DMS114 treated with DMSO at 0.1 percent for 48 hours (cell line): ENCODE data around the gene NME5.
"Not testable (repeated sequence)": the region's sequence is repeated elsewhere in the genome, so short reads cannot be mapped to it uniquely, and the experiment has no call there.

Experiments
- DNase-seq: peaks from one replicate; lab custom pipeline; 2025; ENCODE audit not compliant: unreplicated experiment; lab: John Stamatoyannopoulos, UW

NME5 gene, protein sequence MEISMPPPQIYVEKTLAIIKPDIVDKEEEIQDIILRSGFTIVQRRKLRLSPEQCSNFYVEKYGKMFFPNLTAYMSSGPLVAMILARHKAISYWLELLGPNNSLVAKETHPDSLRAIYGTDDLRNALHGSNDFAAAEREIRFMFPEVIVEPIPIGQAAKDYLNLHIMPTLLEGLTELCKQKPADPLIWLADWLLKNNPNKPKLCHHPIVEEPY

DNA sequence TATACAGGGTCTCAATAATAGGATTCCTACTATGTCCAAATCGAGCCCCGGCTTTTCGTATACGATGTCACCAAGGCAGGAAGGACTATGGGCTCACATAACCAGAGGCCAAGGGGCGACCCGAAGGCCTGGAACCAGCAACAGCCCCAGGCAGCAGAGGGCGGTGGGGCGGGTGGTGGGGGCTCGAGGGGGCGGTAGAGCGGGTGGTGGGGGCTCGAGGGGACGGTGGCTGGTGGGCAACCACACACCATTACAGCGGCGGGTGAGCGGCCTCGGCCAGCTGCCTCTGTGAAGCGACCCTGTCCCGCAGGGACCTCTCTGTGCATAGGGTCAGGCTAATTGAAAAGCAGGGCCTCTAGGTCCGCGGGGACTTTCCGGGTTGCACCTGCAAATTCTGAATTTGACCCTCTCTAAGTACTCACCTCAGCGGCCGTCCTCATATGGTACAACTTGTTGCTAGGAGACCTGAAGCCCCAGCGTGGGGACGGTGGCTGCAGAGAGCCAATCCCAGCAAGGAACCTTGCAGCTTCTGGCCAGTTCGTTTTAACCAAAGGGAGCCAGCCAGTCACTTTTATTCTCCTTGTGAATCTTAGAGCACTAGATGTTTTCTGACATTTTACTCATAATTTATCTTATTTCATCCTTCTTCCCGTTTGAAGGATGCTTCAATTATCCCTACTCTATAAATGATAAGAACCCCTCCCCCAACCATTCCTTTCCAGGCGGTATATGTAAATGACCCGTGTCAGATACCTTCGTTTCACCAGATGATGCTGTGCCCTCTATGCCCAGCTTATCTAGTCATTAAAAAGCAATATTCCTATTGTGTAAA is at the start of gene NME5:
Gene NME5 (minus strand): TSS at position 480 of the 832 bp plus-strand sequence. CDS start 648 bp downstream, outside the sequence.
- peak; percentile 82 for DNase-seq

DNA sequence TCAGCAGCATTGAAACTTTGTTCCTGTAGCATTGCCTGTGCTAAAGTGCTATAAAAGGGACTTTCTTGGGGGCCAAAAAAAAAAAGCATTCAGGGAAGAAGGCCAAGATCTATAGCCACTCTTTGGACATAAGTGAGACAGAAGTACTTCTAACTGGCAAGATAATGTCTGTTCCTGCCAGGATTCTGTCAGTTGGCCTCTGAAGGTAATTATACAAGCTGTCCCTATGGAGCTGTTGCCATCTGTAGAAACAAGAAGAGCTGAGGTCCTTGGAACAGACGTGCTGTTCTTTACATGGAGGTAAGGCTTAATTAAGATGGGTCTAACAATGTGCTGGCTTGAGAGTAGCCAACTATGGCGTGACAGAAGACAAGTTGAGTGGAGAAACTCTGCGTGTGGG is 49.4 kb upstream of the NME5 start:
- DNase-seq, result no peak

DNA sequence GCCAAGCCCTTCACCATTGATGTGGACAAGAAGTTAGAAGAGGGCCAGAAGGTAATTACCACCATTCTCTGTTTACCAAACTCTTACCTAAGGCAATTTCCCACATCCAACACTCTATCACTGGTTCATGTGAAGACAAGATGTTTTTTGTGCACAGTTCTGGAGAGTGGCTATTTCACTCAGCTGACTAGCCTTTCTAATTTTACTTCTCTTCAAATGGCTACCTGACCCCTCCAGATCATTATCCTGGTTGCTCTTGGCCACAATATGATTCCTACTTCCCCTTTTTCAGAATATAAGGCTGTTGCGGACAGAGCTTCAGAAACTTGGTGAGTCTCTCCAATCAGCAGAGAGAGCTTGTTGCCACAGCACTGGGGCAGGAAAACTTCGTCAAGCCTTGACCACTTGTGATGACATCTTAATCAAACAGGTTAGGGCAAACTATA is 46.8 kb upstream of the NME5 start:
- DNase-seq, result no peak

DNA sequence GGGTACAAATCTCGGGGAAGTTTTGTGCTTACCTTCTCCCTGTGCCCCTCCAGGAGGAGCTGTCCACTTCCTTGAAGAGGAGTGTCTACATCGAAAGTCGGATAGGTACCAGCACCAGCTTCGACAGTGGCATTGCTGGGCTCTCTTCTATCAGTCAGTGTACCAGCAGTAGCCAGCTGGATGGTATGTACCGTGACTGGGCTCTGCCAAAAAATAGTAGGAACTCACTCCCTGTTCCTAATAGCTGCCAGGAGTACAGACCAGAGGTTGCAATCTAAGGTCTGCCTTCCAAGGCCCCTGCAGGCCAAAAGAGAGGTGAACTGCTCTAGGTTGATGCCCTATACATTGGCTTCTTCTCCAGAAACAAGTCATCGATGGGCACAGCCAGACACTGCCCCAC is 43.6 kb upstream of the NME5 start:
- DNase-seq, result no peak

DNA sequence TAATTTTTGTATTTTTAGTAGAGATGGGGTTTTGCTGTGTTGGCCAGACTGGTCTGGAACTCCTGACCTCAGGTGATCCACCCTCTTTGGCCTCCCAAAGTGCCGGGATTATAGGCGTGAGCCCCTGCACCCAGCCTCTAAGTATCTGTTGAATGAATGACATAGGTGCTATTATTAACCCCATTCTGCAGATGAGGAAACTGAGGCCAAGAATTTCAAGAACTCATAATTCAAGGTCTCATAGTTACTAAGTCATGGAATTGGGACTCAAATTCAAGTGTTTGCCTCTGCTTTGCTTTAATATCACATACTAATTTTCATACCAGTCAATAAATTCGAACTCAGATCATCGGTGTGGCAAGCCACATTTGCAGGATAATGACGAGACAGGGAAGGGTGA is 41.6 kb upstream of the NME5 start:
- no peak for DNase-seq

DNA sequence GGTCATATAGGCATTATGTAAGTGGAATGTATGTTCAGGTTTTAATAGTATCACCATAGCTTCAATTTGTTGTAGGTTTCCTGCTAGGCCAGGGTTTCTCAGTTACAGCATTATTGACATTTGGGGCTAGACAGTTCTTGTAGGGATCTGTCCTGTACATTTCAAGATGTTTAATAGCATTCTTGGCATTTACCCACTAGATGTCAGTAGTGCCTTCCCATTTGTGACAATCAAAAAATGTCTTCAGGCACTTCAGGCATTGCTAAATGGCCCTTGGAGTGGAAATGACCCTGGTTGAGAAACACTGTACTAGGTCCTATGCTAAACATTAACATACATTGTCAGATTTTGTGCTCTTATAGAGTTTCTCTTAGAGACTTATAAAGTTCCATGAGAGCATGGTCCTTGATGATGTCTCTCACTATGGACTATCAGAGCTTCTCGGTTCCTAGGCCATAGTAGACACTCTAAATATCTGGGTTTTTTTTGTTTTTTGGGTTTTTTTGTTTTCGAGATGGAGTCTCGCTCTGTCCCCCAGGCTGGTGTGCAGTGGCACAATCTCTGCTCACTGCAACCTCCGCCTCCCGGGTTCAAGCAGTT is 41.1 kb upstream of the NME5 start:
- peak; percentile 60 for DNase-seq

DNA sequence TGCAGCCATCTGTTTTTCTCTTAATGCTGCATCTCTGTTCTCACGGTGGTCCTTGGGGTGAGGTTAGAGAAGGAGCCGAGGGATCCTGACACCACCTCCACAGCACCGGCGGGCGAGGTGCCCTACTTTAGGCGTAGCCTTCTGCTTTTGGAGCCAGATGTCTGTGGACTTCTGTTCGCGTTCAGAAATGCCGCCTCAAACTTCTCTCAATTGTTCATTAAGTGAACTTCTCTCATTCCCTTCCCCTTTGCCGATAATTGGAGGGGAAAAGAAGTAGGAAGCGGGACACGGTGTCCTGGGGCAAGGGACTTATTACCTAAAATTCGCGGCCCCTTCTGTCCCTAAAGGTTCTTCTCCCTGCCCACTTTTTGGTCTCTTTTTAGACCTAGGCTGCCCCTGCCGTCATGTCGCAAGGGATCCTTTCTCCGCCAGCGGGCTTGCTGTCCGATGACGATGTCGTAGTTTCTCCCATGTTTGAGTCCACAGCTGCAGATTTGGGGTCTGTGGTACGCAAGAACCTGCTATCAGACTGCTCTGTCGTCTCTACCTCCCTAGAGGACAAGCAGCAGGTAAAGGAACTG is 40.1 kb upstream of the NME5 start:
- DNase-seq, result no peak

DNA sequence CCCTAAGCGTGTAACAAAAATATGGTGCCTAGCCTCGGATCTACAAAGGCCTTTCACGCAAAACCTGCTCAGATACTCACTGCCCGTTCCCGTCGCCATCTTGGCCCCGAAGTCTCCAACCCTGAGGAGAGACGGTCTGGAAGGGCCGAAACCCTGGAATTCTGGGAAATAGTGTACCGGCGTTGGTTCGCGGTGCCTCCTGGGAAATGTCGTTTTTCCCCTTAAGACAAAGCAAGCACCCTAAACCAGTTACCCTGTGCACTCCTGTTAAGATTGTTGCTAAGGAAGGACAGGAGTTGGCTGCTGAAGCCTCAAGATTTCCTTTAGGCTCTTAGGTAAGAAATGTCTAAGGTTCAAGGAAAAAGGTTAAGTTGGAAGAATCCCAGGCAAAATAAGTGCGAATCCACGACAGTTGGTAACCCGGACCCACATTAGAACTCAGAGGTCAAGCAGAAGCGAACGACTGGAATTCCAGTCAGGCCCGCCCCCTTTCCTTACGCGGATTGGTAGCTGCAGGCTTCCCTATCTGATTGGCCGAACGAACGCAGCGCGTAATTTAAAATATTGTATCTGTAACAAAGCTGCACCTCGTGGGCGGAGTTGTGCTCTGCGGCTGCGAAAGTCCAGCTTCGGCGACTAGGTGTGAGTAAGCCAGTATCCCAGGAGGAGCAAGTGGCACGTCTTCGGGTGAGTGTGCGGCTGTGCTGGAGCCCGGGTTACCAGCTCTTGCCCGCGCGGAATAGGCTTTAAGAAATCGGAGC is 39.5 kb upstream of the NME5 start, which contains the start of the genes BRD8 and KIF20A:
Gene BRD8 (minus strand): TSS at position 115 of the 761 bp plus-strand sequence. CDS start 16 bp downstream, at position 99.
Gene KIF20A (plus strand): TSS at position 597 of the 761 bp plus-strand sequence. CDS start 569 bp downstream, outside the sequence.
- DNase-seq, result peak; percentile 99

DNA sequence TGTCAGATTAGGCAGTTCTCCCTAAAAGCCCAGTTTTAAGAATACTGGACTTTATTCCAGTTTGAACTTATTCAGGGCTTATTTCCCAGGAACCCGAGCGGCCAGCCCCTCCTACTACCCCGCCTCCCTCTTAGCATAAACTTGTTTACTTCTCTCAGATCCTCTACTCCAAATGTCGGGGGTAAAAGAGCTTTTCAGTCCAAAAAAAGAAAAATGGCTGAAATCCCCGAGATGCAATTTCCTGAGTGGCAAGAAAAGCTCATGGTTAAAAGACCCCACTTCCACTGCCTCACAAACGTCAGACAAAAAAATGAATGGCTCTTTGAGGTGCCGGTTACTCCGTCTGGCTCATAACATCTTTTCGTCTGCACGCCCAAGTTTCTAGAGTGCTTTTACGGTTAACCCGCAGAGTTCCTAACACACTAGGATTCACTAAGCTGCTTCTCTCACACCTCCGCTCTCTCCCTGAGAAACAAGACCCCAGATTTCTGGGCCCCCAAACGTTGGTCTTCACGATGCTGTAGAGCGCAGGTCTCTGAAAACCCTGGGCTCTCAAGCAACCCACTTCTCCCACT is 38.8 kb upstream of the NME5 start:
- peak; percentile 48 for DNase-seq

DNA sequence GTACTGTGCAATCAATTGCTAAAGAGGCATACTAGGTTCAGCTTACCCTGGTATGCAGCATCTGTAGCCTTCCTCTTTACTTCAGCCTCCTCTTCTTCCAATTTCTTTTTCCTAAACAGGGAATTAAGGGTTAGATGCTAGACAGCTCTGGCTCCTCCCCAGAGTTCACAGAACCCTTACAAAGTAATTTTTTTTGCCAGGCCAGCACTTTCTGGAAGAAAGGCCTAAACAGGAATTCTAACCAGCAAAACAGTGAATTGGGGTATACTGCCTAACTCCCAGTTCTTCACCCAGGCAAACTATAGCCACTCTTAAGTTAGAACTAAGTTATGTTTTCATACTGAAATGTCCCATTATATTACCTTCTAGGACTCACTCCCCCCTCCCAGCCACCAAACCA is 31.1 kb upstream of the NME5 start:
- no peak for DNase-seq

DNA sequence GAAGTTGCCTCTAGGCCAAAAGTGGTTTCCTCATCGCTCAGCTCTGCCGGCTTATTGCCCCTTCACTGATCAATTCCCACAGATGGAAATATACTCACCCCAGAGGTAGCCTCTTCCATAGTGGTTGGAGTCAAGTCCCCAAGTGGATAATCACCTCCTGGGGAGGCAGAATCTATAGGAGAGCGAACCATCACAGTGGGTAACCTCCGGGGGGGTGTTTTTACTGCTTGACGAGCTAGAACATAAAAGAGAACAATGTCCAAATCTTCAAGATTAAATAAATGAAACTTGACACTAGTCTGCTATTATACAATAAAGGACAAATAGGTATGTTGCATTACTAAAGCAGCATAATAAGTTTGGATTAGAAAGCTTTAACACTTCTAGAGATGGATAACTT is 29.9 kb upstream of the NME5 start:
- no peak for DNase-seq

DNA sequence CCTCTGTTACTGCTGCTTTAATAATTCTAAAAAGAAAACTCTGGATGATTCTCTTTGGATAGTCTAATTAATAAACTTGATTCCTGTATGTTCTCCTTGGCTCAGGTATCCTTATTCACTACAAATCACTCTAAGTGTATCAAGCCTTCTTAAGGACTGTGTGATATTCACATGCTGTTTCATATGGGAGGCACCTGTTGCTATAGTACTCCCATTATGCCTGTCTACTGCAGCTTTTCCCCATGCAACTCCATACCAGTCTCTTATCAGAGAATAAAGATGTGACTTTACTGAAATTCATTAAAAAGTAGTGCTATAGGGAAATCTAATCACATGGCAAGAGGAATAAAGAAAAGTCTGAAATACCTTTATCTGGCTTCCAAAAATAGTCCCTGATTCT is 24.5 kb upstream of the NME5 start:
- DNase-seq, result no peak

DNA sequence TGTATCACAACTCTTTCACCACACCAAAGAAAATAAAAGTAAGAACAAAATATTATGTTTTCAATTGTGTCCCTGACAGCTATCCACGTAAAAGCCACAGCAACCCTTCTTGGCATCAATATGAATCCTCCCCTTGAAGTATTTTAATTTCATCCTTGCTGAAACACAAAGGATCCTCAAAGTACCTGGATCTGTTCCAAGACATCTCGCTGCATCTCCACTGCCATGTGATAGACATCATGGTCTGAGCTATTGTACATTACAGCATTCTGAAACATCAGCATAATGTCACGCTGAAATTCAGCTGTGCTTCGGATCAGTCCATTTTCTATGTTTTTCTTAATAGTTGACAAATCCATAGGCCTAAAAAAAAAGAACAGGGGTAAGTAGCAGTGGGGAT is 21.5 kb upstream of the NME5 start:
- DNase-seq, result no peak

DNA sequence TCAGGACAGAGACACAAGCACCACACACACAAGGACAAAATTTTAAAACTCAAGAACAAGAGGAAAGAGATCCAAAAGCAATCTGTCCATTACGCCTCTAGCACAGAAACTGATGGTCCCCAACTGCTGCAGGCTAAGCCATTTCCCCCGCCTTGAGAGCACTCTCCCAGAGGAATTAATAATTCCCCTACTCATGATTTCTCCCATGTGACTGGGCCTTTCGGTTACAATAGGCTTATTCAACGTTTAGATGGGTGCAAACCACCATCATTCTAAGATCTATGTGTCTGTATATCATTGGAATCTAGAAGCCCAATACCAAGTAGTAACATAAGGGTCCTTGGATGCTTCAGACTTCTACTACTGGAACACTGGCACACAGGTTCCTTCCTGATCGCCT is 20.4 kb upstream of the NME5 start:
- no peak for DNase-seq

DNA sequence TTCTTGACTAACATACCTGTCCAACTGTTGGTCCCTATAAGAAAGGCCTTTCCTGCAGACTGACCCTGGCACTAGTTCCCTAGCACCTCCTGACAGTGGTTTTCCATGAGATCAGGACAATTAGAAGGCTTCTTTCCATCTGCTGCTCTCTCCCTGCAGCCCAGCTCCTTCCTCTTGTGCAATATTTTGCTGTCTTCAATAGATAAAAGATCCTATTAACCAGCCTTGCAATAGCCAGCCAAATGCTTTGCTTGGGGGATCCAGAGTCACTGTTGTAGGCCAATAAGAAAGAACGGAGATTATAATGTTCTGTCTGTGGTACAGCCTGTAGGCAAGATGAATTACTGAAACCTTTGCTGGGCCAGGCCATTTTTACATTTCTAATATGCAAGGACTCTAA is 18.4 kb upstream of the NME5 start:
- DNase-seq, result no peak

DNA sequence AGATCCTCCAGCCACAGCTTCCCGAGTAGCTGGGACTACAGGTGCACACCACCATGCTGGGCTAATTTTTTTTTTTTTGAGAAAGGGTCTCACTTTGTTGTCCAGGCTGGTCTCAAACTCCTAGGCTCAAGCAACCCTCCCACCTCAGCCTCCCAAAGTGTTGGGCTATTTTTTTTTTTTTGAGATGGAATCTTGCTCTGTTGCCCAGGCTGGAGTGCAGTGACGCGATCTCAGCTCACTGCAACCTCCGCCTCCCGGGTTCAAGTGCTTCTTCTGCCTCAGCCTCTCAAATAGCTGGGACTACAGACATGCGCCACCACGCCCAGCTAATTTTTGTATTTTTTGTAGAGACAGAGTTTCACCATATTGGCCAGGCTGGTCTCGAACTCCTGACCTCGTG is 16.7 kb upstream of the NME5 start:
- not testable (repeated sequence) for DNase-seq

DNA sequence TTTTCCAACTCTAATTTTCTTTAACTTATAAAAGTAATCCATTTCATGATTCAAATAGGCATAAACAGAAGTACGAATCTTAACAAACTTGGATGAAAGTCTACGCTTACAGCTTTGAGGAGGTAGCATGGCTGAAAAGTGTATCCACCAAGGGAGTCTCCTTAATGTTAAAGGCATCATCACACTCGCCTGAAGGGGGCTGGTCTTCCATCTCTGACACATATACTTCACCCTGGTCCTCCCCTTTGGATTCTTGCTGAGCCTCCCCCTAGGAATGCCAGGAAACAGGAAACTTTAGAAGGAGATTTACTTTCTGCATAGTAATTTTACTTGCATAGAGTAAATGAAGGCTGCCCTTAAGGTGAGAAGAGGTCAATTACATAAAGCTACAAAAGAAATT is 10.3 kb upstream of the NME5 start:
- no peak for DNase-seq

DNA sequence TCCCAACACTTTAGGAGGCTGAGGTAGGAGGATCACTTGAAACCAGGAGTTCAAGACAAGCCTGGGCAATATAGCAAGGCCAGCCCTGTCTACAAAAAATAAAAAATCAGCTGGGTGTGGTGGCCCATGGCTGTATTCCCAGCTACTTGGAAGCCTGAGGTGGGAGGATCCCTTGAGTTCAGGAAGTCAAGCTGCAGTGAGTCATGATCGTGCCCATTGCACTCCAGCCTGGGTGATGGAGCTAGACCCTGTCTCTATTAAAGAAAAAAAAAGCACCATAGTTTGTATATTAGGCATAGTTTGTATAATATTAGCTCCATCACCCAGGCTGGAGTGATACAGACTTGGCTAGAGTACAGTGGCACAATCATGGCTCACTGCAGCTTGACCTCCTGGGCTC is 9.6 kb upstream of the NME5 start:
- no peak for DNase-seq

DNA sequence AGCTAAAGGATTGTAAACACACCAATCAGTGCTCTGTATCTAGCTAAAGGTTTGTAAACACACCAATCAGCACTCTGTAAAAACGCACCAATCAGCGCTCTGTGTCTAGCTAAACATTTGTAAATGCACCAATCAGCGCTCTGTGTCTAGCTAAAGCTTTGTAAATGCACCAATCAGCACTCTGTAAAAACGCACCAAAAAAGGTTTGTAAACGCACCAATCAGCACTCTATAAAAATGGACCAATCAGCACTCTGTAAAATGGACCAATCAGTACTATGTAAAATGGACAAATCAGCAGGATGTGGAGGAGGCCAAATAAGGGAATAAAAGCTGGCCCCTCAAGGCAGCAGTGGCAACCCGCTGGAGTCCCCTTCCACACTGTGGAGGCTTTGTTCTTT is 4.3 kb upstream of the NME5 start:
- not testable (repeated sequence) for DNase-seq

DNA sequence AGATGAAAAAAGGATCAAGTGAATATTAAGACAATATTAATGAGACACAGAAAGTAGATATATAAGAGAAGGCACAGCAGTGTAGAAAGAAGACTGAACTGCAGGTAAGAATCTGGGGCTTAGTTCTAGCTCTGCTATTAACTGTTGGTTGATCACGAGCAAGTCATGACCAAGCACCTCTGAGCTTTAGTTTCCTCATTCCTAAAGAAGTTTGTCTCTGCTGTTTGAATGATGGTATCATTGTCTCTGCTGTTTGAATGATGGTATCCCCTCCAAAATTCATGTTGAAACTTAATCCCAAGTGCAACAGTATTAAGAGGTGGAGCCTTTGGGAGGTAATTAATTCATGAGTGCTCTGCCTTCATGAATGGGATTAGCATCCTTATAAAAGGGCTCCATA is 2.5 kb upstream of the NME5 start:
- no peak for DNase-seq
